Suprapubic skin (tissue), 4 donors: ENCODE measurements around the gene LIPK. TPM values are rescaled to one million over a fixed set of nuclear protein-coding genes. Genes with fewer than 3 reads are reported as not detected.
A peak's percentile ranks its signal among the peaks of the same experiment; 100 is the strongest.

Experiments used
- DNase-seq, 2 donors: peaks; one replicate each; pipeline ENCODE4 v3.0.0-alpha.2; 2019; ENCODE audit warnings: low spot score in 2 of 2
- H3K27ac ChIP-seq: fragments of 200-600 bp; sonication (generic); one replicate; pipeline ENCODE4 v1.5.1; 2019
- H3K27me3 ChIP-seq: fragments of 200-600 bp; sonication (generic); one replicate; pipeline ENCODE4 v1.5.1; 2019
- H3K36me3 ChIP-seq: fragments of 200-600 bp; sonication (generic); one replicate; pipeline ENCODE4 v1.5.1; 2019
- H3K4me1 ChIP-seq: fragments of 200-600 bp; sonication (generic); one replicate; pipeline ENCODE4 v1.5.1; 2019
- H3K4me3 ChIP-seq: fragments of 200-600 bp; sonication (generic); one replicate; pipeline ENCODE4 v1.5.1; 2019; ENCODE audit warnings: mild to moderate bottlenecking
- H3K9me3 ChIP-seq: fragments of 200-600 bp; sonication (generic); one replicate; pipeline ENCODE4 v1.5.1; 2019
- EP300 ChIP-seq: sonication (generic); formaldehyde crosslinking; IDR thresholded peaks from one replicate; pipeline ENCODE4 v1.6.1; 2017; ENCODE audit warnings: antibody characterized with exemption
- POLR2A ChIP-seq, 2 donors: fragments of 450-650 bp; IDR thresholded peaks; one replicate each; pipeline ENCODE4 v1.6.1; 2017; ENCODE audit warnings: antibody characterized with exemption in 2 of 2, mild to moderate bottlenecking in 2 of 2, moderate library complexity in 2 of 2
- POLR2AphosphoS5 ChIP-seq, 3 donors: sonication (generic); formaldehyde crosslinking; IDR thresholded peaks; one replicate each; pipeline ENCODE4 v1.6.1; 2017; ENCODE audit warnings: antibody characterized with exemption in 3 of 3
- WGBS: methylation state at CpG from one replicate; pipeline ENCODE4 v1.1.5; 2018; 5-methylcytosine and 5-hydroxymethylcytosine counted together
- total RNA-seq, 4 donors: library from RNA; depleted of rRNA; stranded (reverse); fragments of >200 nt; gene quantifications; one replicate each; pipeline ENCODE4 v1.1.0, GENCODE V29; 2016
- TF ChIP-seq, protein P1 (sequence below), 2 donors: fragments of 200-600 bp in 1 of 2; fragments of 450-650 bp in 1 of 2; sonication (generic) in 1 of 2; IDR thresholded peaks; one replicate each; pipeline ENCODE4 v1.5.1; 2016 to 2019; ENCODE audit warnings: antibody characterized with exemption in 2 of 2, mild to moderate bottlenecking in 1 of 2, moderate library complexity in 1 of 2

LIPK gene
- total RNA-seq, 4 donors from 2014 or later, result 2.6 to 23.4 (median 18.0) TPM

GRCh38 chr10:88783724-88784123 lies 77.7 kb downstream of the LIPK start:
- Histone ChIP-seq H3K4me1 (no peaks in the 10 kb centered on the region), H3K27me3 (no peaks in the 10 kb centered on the region), H3K4me3 (no peak overlapping the region), H3K36me3 (no peaks in the 10 kb centered on the region), H3K27ac (no peak overlapping the region), H3K9me3 (no peaks in the 10 kb centered on the region)
- no peak for DNase-seq
- TF ChIP-seq EP300, result no peak
- TF ChIP-seq, protein P1, sequence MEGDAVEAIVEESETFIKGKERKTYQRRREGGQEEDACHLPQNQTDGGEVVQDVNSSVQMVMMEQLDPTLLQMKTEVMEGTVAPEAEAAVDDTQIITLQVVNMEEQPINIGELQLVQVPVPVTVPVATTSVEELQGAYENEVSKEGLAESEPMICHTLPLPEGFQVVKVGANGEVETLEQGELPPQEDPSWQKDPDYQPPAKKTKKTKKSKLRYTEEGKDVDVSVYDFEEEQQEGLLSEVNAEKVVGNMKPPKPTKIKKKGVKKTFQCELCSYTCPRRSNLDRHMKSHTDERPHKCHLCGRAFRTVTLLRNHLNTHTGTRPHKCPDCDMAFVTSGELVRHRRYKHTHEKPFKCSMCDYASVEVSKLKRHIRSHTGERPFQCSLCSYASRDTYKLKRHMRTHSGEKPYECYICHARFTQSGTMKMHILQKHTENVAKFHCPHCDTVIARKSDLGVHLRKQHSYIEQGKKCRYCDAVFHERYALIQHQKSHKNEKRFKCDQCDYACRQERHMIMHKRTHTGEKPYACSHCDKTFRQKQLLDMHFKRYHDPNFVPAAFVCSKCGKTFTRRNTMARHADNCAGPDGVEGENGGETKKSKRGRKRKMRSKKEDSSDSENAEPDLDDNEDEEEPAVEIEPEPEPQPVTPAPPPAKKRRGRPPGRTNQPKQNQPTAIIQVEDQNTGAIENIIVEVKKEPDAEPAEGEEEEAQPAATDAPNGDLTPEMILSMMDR (IDR thresholded peaks at IDR 0.05), result no peak
- no peak for TF ChIP-seq POLR2A (IDR thresholded peaks at IDR 0.05)
- TF ChIP-seq POLR2AphosphoS5 (IDR thresholded peaks at IDR 0.05), result no peak
- 71% methylated on average over 3 of the region's 3 CpGs for WGBS

GRCh38 chr10:88786032-88786770 lies 80.2 kb downstream of the LIPK start:
- no peak for DNase-seq
- no peak overlapping the region for H3K4me3 ChIP-seq
- H3K27ac ChIP-seq, result no peak overlapping the region
- H3K4me1 ChIP-seq, result no peaks in the 10 kb centered on the region
- H3K36me3 ChIP-seq, result no peaks in the 10 kb centered on the region
- 78% methylated on average over 10 of the region's 10 CpGs for WGBS
- H3K9me3 ChIP-seq, result no peaks in the 10 kb centered on the region
- TF ChIP-seq, protein P1 (IDR thresholded peaks at IDR 0.05), result no peak
- TF ChIP-seq EP300 (no peak), POLR2AphosphoS5 (IDR thresholded peaks at IDR 0.05) (no peak), POLR2A (IDR thresholded peaks at IDR 0.05) (no peak)
- H3K27me3 ChIP-seq, result no peaks in the 10 kb centered on the region

DNA sequence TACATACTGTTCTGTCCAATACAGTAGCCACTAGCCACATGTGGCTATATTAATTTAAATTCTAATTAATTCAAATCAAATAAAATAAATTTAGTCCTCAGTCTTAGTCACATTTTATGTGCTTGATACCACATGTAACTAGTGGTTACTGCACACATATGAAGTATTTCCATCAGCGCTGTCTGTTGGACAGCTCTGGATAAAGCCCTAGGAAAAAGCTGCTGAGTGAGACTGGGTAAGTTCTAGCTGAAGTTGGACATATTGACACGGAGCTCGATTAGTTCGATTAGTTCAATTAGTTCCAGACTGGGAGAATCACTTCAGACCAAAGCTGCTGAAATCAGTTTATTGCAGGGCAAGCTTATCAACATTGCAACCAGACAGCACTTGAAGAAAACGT lies 81.4 kb downstream of the LIPK start:
- Histone ChIP-seq H3K4me3 (no peak overlapping the region), H3K27ac (no peak overlapping the region), H3K9me3 (no peaks in the 10 kb centered on the region), H3K27me3 (no peaks in the 10 kb centered on the region), H3K4me1 (no peaks in the 10 kb centered on the region), H3K36me3 (no peaks in the 10 kb centered on the region)
- DNase-seq, result no peak
- WGBS, result 46% methylated on average over 5 of the region's 5 CpGs
- TF ChIP-seq EP300 (no peak), POLR2A (IDR thresholded peaks at IDR 0.05) (no peak), POLR2AphosphoS5 (IDR thresholded peaks at IDR 0.05) (no peak)
- TF ChIP-seq, protein P1 (IDR thresholded peaks at IDR 0.05), result no peak

- Histone ChIP-seq H3K27ac (no peak overlapping the region), H3K4me3 (no peak overlapping the region), H3K9me3 (no peaks in the 10 kb centered on the region), H3K36me3 (no peaks in the 10 kb centered on the region), H3K27me3 (no peaks in the 10 kb centered on the region), H3K4me1 (no peaks in the 10 kb centered on the region)
- DNase-seq, result no peak
- TF ChIP-seq POLR2AphosphoS5 (IDR thresholded peaks at IDR 0.05), result no peak
- TF ChIP-seq, protein P1 (IDR thresholded peaks at IDR 0.05), result no peak
- TF ChIP-seq POLR2A (IDR thresholded peaks at IDR 0.05), result no peak
- no peak for TF ChIP-seq EP300
These were observed 82.9 kb downstream of the LIPK start for GRCh38 chr10:88788924-88789323.

DNA sequence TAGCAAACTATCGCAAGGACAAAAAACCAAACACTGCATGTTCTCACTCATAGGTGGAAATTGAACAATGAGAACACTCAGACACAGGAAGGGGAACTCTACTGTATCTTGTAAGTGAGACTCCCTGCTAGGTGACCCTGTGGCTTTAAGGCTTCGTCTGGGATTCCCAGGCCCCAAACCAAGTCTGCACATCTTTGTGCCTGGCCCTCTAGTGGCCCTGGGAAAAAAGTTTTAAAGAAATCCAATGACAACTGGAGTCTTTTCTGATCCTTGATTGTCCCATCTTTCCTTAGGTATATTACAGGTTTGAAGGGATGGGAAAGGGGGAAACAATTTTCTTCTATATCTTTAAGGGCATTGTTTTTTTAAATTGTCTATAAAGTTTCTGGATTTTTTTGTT lies 85.9 kb downstream of the LIPK start:
- no peaks in the 10 kb centered on the region for H3K4me1 ChIP-seq
- TF ChIP-seq, protein P1 (IDR thresholded peaks at IDR 0.05), result peak in 1 of 2 donors; percentile 25
- TF ChIP-seq EP300 (no peak), POLR2A (IDR thresholded peaks at IDR 0.05) (no peak)
- no peak for DNase-seq
- 59% methylated on average over 2 of the region's 2 CpGs for WGBS
- no peak overlapping the region for H3K27ac ChIP-seq
- H3K36me3 ChIP-seq, result no peaks in the 10 kb centered on the region
- H3K9me3 ChIP-seq, result no peaks in the 10 kb centered on the region
- H3K27me3 ChIP-seq, result no peaks in the 10 kb centered on the region
- H3K4me3 ChIP-seq, result no peak overlapping the region
